Naive thymus-derived CD4-positive, alpha-beta T cell (primary cell): ENCODE results near the gene SH3BP5. TPM values are rescaled to one million over a fixed set of nuclear protein-coding genes. Genes with fewer than 3 reads are reported as not detected.

ENCODE experiments used
- ATAC-seq: fragments of 150-1000 bp; cut with Tn5 transposase; 2 replicates; pipeline ENCODE4 v1.10.0; 2021; ENCODE audit warnings: mild to moderate bottlenecking, moderate library complexity
- CTCF ChIA-PET: fragments of 350-600 bp; sonication (Branson Sonifier 250); formaldehyde crosslinking; loops from one replicate; lab custom pipeline; 2021; ENCODE audit warnings: antibody characterized with exemption; lab: Charles Lee
- POLR2A ChIA-PET: fragments of 350-600 bp; sonication (Branson Sonifier 250); formaldehyde crosslinking; loops from one replicate; lab custom pipeline; 2021; ENCODE audit warnings: antibody characterized with exemption, inconsistent platforms; lab: Charles Lee
- DNase-seq, 9 donors: peaks; one replicate each; pipeline versions ENCODE4 v3.0.0 to v3.0.0-alpha.2; 2020 to 2022; ENCODE audit warnings: mixed read lengths in 1 of 9
- H3K27ac ChIP-seq: one replicate; pipeline ENCODE4 v1.7.0; 2013; ENCODE audit warnings: mild to moderate bottlenecking, low read depth, low read length, moderate library complexity
- H3K27me3 ChIP-seq, 2 donors: one replicate each; pipeline ENCODE4 v1.7.0; 2013; ENCODE audit warnings: low read length in 2 of 2, mild to moderate bottlenecking in 2 of 2, moderate library complexity in 2 of 2; ENCODE audit not compliant: control insufficient read depth in 2 of 2, insufficient read depth in 2 of 2
- H3K36me3 ChIP-seq, 3 experiments: 1 replicate in 2 of 3; 2 replicates in 1 of 3; pipeline ENCODE4 v1.7.0; 2013; ENCODE audit warnings: low read length in 3 of 3, mild to moderate bottlenecking in 3 of 3, moderate library complexity in 1 of 3; ENCODE audit not compliant: insufficient read depth in 3 of 3, control insufficient read depth in 2 of 3
- H3K4me1 ChIP-seq, 2 donors: one replicate each; pipeline ENCODE4 v1.7.0; 2013; ENCODE audit warnings: low read length in 2 of 2, mild to moderate bottlenecking in 2 of 2, moderate library complexity in 1 of 2; ENCODE audit not compliant: control insufficient read depth in 2 of 2, insufficient read depth in 2 of 2
- H3K4me3 ChIP-seq: 2 replicates; pipeline ENCODE4 v1.7.0; 2013; ENCODE audit warnings: mild to moderate bottlenecking, low read length
- H3K9me3 ChIP-seq, 3 experiments: 1 replicate in 2 of 3; 2 replicates in 1 of 3; pipeline ENCODE4 v1.7.0; 2013; ENCODE audit warnings: low read length in 3 of 3; ENCODE audit not compliant: control insufficient read depth in 2 of 3
- H3K27ac Mint-ChIP-seq, 9 donors: one replicate each; pipeline ENCODE4 v1.8.0; 2020 to 2022; ENCODE audit warnings: mixed read lengths in 9 of 9, mild to moderate bottlenecking in 8 of 9, moderate library complexity in 5 of 9, inconsistent platforms in 2 of 9
- H3K27me3 Mint-ChIP-seq, 5 donors: one replicate each; pipeline ENCODE4 v1.8.0; 2021 to 2022; ENCODE audit warnings: mixed read lengths in 5 of 5, mild to moderate bottlenecking in 1 of 5
- H3K36me3 Mint-ChIP-seq, 5 donors: one replicate each; pipeline ENCODE4 v1.8.0; 2020 to 2022; ENCODE audit warnings: mixed read lengths in 5 of 5, mild to moderate bottlenecking in 3 of 5, inconsistent platforms in 1 of 5
- H3K4me1 Mint-ChIP-seq, 7 donors: one replicate each; pipeline ENCODE4 v1.8.0; 2020 to 2022; ENCODE audit warnings: mixed read lengths in 7 of 7, mild to moderate bottlenecking in 3 of 7, inconsistent platforms in 1 of 7
- H3K4me3 Mint-ChIP-seq, 10 donors: one replicate each; pipeline ENCODE4 v1.8.0; 2020 to 2022; ENCODE audit warnings: mild to moderate bottlenecking in 10 of 10, mixed read lengths in 10 of 10, moderate library complexity in 6 of 10, inconsistent platforms in 2 of 10
- H3K9me3 Mint-ChIP-seq, 11 donors: one replicate each; pipeline ENCODE4 v1.8.0; 2020 to 2022; ENCODE audit warnings: mixed read lengths in 11 of 11, mild to moderate bottlenecking in 4 of 11, inconsistent platforms in 1 of 11, moderate library complexity in 1 of 11
- intact Hi-C, 2 donors: fragments of 100-400 bp; cut with micrococcal nuclease; formaldehyde crosslinking; loops; one replicate each; pipeline ENCODE4 v1.15.1; 2023
- polyA plus RNA-seq, 2 donors: library from polyadenylated mRNA; unstranded; fragments of 300-500 nt; fragmentation: Illumina TruSeq; gene quantifications; one replicate each; pipeline ENCODE4 v1.2.3, GENCODE V29; 2021
- total RNA-seq, 6 experiments: library from RNA in 5 of 6; stranded (reverse) in 5 of 6; gene quantifications; 1 replicate in 5 of 6; 2 replicates in 1 of 6; pipeline ENCODE4 v1.2.3 and lab custom pipeline; 2021 to 2026

The SH3BP5 gene
- 10 to 100 TPM; 18.5 to 64.7 (median 39.5) TPM for total RNA-seq
- polyA plus RNA-seq, result 10 to 100 TPM; 38.2 to 49.6 TPM
- total RNA-seq (lab: John Stamatoyannopoulos, UW), result 46.6 reads per million, percentile 69 among the genes with 10 or more reads in this experiment

GRCh38 chr3:15332405-15333098 lies at the start of gene SH3BP5:
TSS of gene SH3BP5 (minus strand) at chr3:15332586. CDS start at chr3:15332408, 178 bp downstream.
- ChIA-PET POLR2A (interaction anchor here (0.8 to 3.1 kb wide), 14 partner anchors 9 to 66 kb away, joined by 3 to 15 read pairs (median 4); no protein-coding TSS in a partner anchor), CTCF (interaction anchor here (0.6 to 10.1 kb wide), 16 partner anchors 9 to 1079 kb away, joined by 3 to 139 read pairs (median 4); no protein-coding TSS in a partner anchor)
- H3K36me3 ChIP-seq, result peaks cover 0 to 14% (median under 1%) of the 10 kb centered on the region in 3 experiments
- H3K27ac ChIP-seq, result peak within 1 kb of the TSS; percentile 86
- H3K9me3 ChIP-seq, result no peaks in the 10 kb centered on the region
- H3K4me3 ChIP-seq, result peak within 1 kb of the TSS; percentile 96
- ATAC-seq (peak; percentile 94), DNase-seq (peak; percentile 52 to 82 (median 71))
- Mint-ChIP-seq H3K27me3 (no peaks in the 10 kb centered on the region), H3K9me3 (peaks cover 0 to 4% (median 0%) of the 10 kb centered on the region in 11 donors), H3K27ac (peak within 1 kb of the TSS; percentile 87 to 95 (median 91)), H3K4me1 (peaks cover 35 to 57% (median 54%) of the 10 kb centered on the region in 7 donors), H3K36me3 (peaks cover 3 to 27% (median 13%) of the 10 kb centered on the region in 5 donors), H3K4me3 (peak within 1 kb of the TSS; percentile 93 to 99 (median 95))
- no peaks in the 10 kb centered on the region for H3K27me3 ChIP-seq
- intact Hi-C loops, result loop anchor here (1.0 to 2.0 kb wide), 10 partner anchors 14 to 64 kb away; no protein-coding TSS in a partner anchor
- peaks cover 37 to 45% of the 10 kb centered on the region in 2 donors for H3K4me1 ChIP-seq

GRCh38 chr3:15380980-15381890 lies 48.8 kb upstream of the SH3BP5 start:
- peaks cover 0 to 3% (median 0%) of the 10 kb centered on the region in 5 donors for H3K27me3 Mint-ChIP-seq
- H3K4me1 ChIP-seq, result peaks cover 4 to 5% of the 10 kb centered on the region in 2 donors
- H3K9me3 ChIP-seq, result no peaks in the 10 kb centered on the region
- no peak overlapping the region for H3K4me3 ChIP-seq
- H3K4me1 Mint-ChIP-seq, result peaks cover 8 to 14% (median 9%) of the 10 kb centered on the region in 7 donors
- peak overlapping the region in 1 of 9 donors; percentile 11 for H3K27ac Mint-ChIP-seq
- peaks cover 0 to 6% (median 2%) of the 10 kb centered on the region in 11 donors for H3K9me3 Mint-ChIP-seq
- POLR2A ChIA-PET, result interaction anchor here (0.7 to 0.8 kb wide), 2 partner anchors 61 to 90 kb away, joined by 4 to 5 read pairs; no protein-coding TSS in a partner anchor
- ATAC-seq, result no peak
- intact Hi-C loops, result no loop called here
- peaks cover 0 to 5% (median 0%) of the 10 kb centered on the region in 5 donors for H3K36me3 Mint-ChIP-seq
- no peaks in the 10 kb centered on the region for H3K27me3 ChIP-seq
- no peaks in the 10 kb centered on the region for H3K36me3 ChIP-seq
- H3K4me3 Mint-ChIP-seq, result no peak overlapping the region
- CTCF ChIA-PET, result interaction anchor here (0.9 to 3.7 kb wide), 3 partner anchors 24 to 178 kb away, joined by 5 to 68 read pairs (median 6); no protein-coding TSS in a partner anchor
- DNase-seq, result no peak
- H3K27ac ChIP-seq, result no peak overlapping the region

- no peaks in the 10 kb centered on the region for H3K27me3 ChIP-seq
- H3K27me3 Mint-ChIP-seq, result no peaks in the 10 kb centered on the region
- DNase-seq (peak; percentile 80 to 96 (median 93)), ATAC-seq (peak; percentile 99)
- peak overlapping the region; percentile 76 for H3K27ac ChIP-seq
- H3K36me3 ChIP-seq, result no peaks in the 10 kb centered on the region
- peaks cover 4 to 5% of the 10 kb centered on the region in 2 donors for H3K4me1 ChIP-seq
- peak overlapping the region; percentile 78 to 97 (median 93) for H3K27ac Mint-ChIP-seq
- peaks cover 8 to 14% (median 13%) of the 10 kb centered on the region in 7 donors for H3K4me1 Mint-ChIP-seq
- ChIA-PET POLR2A (interaction anchor here (0.7 to 2.9 kb wide), 3 partner anchors 108 to 457 kb away, joined by 3 to 11 read pairs (median 10); no protein-coding TSS in a partner anchor), CTCF (interaction anchor here (0.7 to 3.7 kb wide), 10 partner anchors 48 to 142 kb away, joined by 3 to 68 read pairs (median 4); no protein-coding TSS in a partner anchor)
- intact Hi-C loops, result loop anchor here (1.0 to 5.0 kb wide), 18 partner anchors 17 to 431 kb away; partner anchors contain the start of genes CAPN7 (in 2 of the 2), EAF1 (in 2 of the 2), METTL6 (in 2 of the 2) and NR2C2 (in 2 of the 2)
- H3K9me3 ChIP-seq, result no peaks in the 10 kb centered on the region
- H3K4me3 Mint-ChIP-seq, result peak overlapping the region in 5 of 10 donors; percentile 9 to 54 (median 17)
- H3K36me3 Mint-ChIP-seq, result no peaks in the 10 kb centered on the region
- no peaks in the 10 kb centered on the region for H3K9me3 Mint-ChIP-seq
- no peak overlapping the region for H3K4me3 ChIP-seq
These were observed 45.8 kb upstream of the SH3BP5 start for GRCh38 chr3:15377961-15378791.

- H3K4me3 Mint-ChIP-seq, result no peak overlapping the region
- peak overlapping the region in 4 of 9 donors; percentile 12 to 76 (median 30) for H3K27ac Mint-ChIP-seq
- peaks cover 0 to 8% (median 0%) of the 10 kb centered on the region in 5 donors for H3K27me3 Mint-ChIP-seq
- H3K4me1 Mint-ChIP-seq, result peaks cover 8 to 17% (median 13%) of the 10 kb centered on the region in 7 donors
- no peak overlapping the region for H3K4me3 ChIP-seq
- no peaks in the 10 kb centered on the region for H3K36me3 ChIP-seq
- H3K9me3 Mint-ChIP-seq, result no peaks in the 10 kb centered on the region
- H3K9me3 ChIP-seq, result no peaks in the 10 kb centered on the region
- H3K4me1 ChIP-seq, result peaks cover 4 to 5% of the 10 kb centered on the region in 2 donors
- no peak for DNase-seq
- H3K27ac ChIP-seq, result no peak overlapping the region
- ChIA-PET POLR2A (no interaction called here), CTCF (interaction anchor here (2.7 kb wide), 1 partner anchor 107 kb away, joined by 23 read pairs; no protein-coding TSS in a partner anchor)
- intact Hi-C loops, result loop anchor here in 1 of 2 donors (5.0 kb wide), 2 partner anchors 278 to 428 kb away; partner anchors contain the start of genes NR2C2 and RBSN
- ATAC-seq, result no peak
- H3K36me3 Mint-ChIP-seq, result no peaks in the 10 kb centered on the region
- no peaks in the 10 kb centered on the region for H3K27me3 ChIP-seq
These were observed 43.1 kb upstream of the SH3BP5 start for GRCh38 chr3:15375461-15376000.

- Mint-ChIP-seq H3K27ac (no peak overlapping the region), H3K4me3 (no peak overlapping the region), H3K4me1 (peaks cover 7 to 16% (median 12%) of the 10 kb centered on the region in 7 donors), H3K27me3 (peaks cover 0 to 8% (median 0%) of the 10 kb centered on the region in 5 donors), H3K9me3 (no peaks in the 10 kb centered on the region), H3K36me3 (no peaks in the 10 kb centered on the region)
- H3K27ac ChIP-seq, result no peak overlapping the region
- H3K9me3 ChIP-seq, result no peaks in the 10 kb centered on the region
- no peaks in the 10 kb centered on the region for H3K36me3 ChIP-seq
- ChIA-PET CTCF (no interaction called here), POLR2A (no interaction called here)
- intact Hi-C loops, result no loop called here
- ATAC-seq (no peak), DNase-seq (no peak)
- peaks cover 5% of the 10 kb centered on the region in 2 donors for H3K4me1 ChIP-seq
- no peaks in the 10 kb centered on the region for H3K27me3 ChIP-seq
- no peak overlapping the region for H3K4me3 ChIP-seq
These were observed 40.5 kb upstream of the SH3BP5 start for GRCh38 chr3:15372918-15373317.
